NB4 (cell line): ENCODE results near the gene CCNB1IP1.

Source experiments
- DNase-seq: peaks from one replicate; pipeline ENCODE4 v3.0.0; 2010; ENCODE audit warnings: low read depth
- H3K4me3 ChIP-seq: one replicate; pipeline ENCODE4 v1.5.1; 2011; ENCODE audit warnings: mild to moderate bottlenecking, low read depth, low read length, moderate library complexity
- CTCF ChIP-seq: IDR thresholded peaks from one replicate; pipeline ENCODE4 v1.5.1; 2012; ENCODE audit warnings: low read depth, low read length
- MYC ChIP-seq: IDR thresholded peaks from 2 replicates; pipeline ENCODE4 v1.6.1; 2011; ENCODE audit warnings: low read depth, low read length
- POLR2A ChIP-seq: IDR thresholded peaks from 2 replicates; pipeline ENCODE4 v1.6.1; 2011; ENCODE audit warnings: mild to moderate bottlenecking; ENCODE audit not compliant: insufficient read length; ENCODE audit errors: extremely low read depth
- TF ChIP-seq, protein P1 (sequence below): IDR thresholded peaks from 2 replicates; pipeline ENCODE4 v1.6.1; 2011; ENCODE audit warnings: low read depth, low read length

The CCNB1IP1 gene

GRCh38 chr14:20329355-20329754 lies 3.7 kb downstream of the CCNB1IP1 start:
- TF ChIP-seq CTCF (no peak), MYC (no peak), POLR2A (no peak)
- TF ChIP-seq, protein P1, sequence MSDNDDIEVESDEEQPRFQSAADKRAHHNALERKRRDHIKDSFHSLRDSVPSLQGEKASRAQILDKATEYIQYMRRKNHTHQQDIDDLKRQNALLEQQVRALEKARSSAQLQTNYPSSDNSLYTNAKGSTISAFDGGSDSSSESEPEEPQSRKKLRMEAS = no peak
- H3K4me3 ChIP-seq = peak overlapping the region; percentile 7
- DNase-seq = no peak

DNA sequence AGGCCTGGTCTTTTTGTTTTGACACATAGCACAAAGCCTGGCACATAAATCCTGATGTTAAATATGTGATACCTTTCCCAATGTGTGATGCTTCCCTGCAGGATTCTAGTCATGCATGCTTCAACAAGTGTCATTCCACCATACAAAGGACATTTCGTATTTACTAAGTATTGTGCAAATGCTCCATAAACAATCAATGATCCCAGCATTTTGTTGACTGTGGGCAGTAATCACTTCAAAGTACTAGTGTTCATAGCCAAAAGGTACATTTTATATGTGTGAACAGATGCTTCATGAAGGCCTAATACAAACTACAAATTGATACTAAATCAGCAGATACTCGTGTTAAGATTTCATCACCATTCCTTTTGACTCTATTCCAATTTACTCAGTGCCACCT lies 4.4 kb downstream of the CCNB1IP1 start:
- H3K4me3 ChIP-seq = no peak overlapping the region
- TF ChIP-seq CTCF (no peak), MYC (no peak), POLR2A (no peak)
- TF ChIP-seq, protein P1 = no peak
- DNase-seq = no peak

GRCh38 chr14:20327005-20327869 lies 5.8 kb downstream of the CCNB1IP1 start:
- peak; percentile 76 for DNase-seq

GRCh38 chr14:20317720-20318119 lies 15.4 kb downstream of the CCNB1IP1 start:
- H3K4me3 ChIP-seq = no peak overlapping the region
- no peak for DNase-seq
- TF ChIP-seq, protein P1 = no peak
- no peak for TF ChIP-seq MYC
- no peak for TF ChIP-seq CTCF
- no peak for TF ChIP-seq POLR2A

More at GRCh38 chr14:20327005-20327869, 5.8 kb downstream of the CCNB1IP1 start:
- peak overlapping the region; percentile 10 for H3K4me3 ChIP-seq
- TF ChIP-seq MYC (no peak), POLR2A (no peak), CTCF (peak; percentile 36)
- TF ChIP-seq, protein P1 = no peak; the same call in 1 of the 2 replicates

DNA sequence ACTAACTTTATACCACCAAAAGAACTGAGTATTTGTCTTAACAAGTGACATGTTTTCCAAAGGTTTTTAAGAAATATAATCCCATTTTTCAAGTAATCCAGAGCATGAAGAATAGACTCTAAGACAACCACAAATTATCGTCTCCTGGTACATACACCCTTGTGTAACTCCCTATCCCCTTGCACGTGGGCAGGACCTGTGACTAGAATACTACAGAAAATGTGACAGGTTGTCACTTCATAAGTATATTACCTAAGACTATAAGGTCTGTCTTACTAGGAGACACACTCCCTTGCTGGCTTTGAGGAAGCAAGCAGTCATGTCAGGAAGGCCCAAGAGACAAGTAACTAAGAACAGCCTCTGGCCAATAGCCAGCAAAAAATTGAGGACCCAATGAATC lies 19.1 kb downstream of the CCNB1IP1 start:
- no peak for DNase-seq
- H3K4me3 ChIP-seq = no peak overlapping the region
- TF ChIP-seq POLR2A = no peak

GRCh38 chr14:20306079-20306423 lies 27.0 kb downstream of the CCNB1IP1 start:
- TF ChIP-seq POLR2A (no peak), CTCF (no peak), MYC (no peak)
- TF ChIP-seq, protein P1 = no peak
- H3K4me3 ChIP-seq = no peak overlapping the region
- DNase-seq = no peak
